ENCODE data around the gene PKP1.

GRCh38 chr1:201350884-201351283, 67.6 kb downstream of the PKP1 start:
- TF ChIP-seq CTCF (IDR thresholded peaks at IDR 0.05), result no peak
- TF ChIP-seq POLR2A (IDR thresholded peaks at IDR 0.05), result no peak
- no peak for TF ChIP-seq POLR2AphosphoS5 (IDR thresholded peaks at IDR 0.05; ENCODE audit: insufficient read depth in 1 of 2, low read depth in 1 of 2)
